GM11168 (cell line): ENCODE results near the gene CLDN34.

Source experiments
- in situ Hi-C: fragments of 300-500 bp; cut with MboI; formaldehyde crosslinking; loops from one replicate; pipeline ENCODE4 v1.12.0; 2022; ENCODE audit warnings: low sequenced_read_pairs; ENCODE audit not compliant: unreplicated experiment

CLDN34 gene

DNA sequence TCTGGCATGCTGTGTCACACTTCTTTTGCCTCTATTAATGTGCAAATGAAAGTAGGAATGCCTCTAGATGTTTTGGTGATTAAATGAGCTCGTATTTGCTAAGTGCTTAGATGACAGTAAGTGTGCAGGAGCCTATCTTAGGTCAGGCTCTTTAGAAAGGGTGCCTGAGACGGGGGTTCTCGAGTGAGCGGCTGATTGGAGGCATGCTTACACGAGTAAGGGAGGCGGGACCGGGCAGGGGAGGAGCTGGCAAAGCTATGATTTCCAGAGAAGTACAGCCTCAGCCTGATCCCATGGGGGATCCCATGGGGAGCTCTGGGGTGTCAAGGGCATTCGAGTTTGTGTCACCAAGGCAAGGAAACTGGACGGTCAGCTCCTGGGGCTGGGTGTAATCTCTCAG, 44.8 kb downstream of the CLDN34 start:
- in situ Hi-C loops, result no loop called here

DNA sequence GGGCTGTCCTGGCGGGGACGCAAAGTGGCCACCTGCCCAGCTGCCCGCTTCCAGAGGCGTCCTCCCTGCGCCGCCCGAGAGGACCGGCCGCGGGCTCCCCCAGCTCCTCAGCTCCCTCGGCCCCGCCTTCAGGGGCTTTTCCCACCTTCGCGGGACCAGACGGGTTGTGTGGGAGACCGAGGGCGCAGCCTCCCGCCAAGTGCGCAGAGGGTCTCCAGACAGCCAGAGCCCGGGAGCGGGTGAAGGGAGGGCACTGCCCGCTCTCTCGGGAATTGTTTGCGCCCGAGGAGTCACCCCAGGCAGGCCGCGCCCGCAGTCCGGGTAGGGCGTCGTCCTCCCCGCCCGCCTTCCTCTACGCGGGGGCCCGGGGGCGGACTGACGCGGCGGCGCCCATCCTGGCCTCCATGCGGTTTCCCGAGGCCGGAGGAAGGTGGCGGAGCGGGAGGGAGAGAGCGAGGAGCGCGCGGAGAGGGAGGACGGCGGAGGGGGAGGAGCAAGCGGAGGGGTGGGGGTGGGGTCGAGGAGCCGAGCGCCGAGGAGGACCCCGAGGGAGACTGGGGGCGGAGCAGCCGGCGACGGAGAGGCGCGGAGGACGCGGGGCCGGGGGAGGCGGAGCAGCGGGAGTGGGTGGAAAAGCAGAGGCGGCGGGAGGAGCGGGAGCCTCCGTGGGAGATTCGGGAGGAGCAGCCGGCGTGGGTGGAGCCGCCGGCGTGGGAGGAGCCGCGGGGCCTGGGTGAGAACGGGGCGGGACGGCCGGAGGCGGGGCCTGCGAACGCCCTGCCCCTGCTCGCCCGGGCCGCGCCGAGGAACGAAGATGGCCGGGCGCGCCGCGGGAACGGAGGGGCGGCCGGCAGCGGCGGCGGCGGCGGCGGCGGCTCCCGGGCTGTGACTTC, 47.5 kb downstream of the CLDN34 start:
- in situ Hi-C loops, result no loop called here

DNA sequence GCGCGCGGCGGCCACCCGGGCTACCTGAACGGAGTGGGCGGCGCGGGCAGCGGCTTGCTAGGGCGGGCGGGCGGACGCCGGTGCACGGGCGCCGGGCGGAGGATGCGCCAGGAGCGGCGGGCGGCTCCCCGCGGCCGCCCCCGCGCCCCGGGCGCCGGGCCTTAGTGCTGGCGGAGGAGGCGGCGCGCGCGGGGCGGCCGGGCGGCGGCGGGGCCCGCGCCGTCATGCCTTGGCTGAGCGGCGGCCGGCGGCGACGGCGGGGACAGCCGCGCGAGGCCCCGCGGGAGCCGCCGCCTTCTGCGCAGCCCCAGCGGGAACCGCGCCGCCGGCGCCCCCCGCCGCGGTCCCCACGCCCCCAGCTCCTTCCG, 48.2 kb downstream of the CLDN34 start:
- in situ Hi-C loops, result no loop called here

DNA sequence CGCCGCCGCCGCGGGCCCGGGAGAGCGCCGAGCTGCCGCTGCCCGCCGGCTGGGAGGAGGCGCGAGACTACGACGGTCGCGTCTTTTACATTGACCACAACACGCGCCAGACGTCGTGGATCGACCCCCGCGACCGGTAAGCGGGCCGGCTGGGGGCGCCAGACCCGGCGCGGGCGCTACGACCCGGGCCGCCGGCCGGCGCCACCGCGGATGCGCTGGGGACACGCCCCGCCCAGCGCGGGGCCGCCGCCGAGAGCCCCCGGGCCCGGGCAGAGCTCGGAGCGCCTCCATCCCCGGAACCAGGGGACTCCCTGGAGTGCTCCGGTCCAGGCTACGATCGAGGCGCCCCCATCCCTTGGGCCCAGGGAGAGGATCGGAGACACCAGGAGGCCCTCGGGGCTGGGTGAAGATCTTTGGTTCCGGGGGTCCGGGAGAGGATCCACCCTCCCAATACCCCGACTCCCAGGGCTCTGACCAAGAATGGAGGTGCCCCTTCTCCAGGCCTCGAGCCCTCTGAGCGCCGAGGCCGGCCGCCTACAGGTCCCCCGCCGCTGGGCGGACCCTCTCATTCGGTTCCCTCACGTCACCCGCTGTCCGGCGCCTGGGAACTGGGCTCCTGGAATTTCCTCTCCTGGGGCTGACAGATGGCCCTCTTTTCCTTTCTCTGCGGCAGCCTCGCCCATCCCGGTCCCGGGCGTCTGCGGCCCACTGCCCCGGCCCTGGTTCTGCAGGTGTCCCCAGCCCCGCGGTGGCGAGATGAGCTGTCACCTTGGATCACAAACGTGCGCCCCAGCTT, 48.8 kb downstream of the CLDN34 start:
- in situ Hi-C loops, result no loop called here

GRCh38 chrX:10016519-10017132, 49.5 kb downstream of the CLDN34 start:
- in situ Hi-C loops, result no loop called here

DNA sequence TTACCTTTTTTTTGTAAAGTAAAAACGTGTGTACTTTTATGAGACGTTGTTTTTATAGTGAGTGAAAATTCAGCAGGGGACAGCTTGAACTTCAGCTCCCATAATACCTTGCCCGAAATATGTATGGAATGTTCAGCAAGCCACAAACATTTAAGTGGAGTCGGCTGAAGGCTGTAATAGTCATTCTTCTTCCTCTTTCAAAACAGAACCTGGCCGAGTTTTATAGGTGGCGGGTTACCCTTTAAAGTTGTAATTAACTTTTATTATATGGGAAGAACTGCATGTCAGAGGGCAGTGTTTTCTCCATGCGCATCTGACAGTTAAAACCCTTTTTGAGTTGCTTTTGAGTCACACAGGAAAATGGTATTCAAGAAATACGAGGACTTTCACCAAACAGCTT, 50.7 kb downstream of the CLDN34 start:
- in situ Hi-C loops, result no loop called here
